Activated CD8-positive, alpha-beta memory T cell treated with anti-CD3 and anti-CD28 coated beads, Interleukin-2, amount 50 U/mL, for 1 hour (primary cell): ENCODE data around the gene ATP2C1.
"Not testable (repeated sequence)": the region's sequence is repeated elsewhere in the genome, so short reads cannot be mapped to it uniquely, and the experiment has no call there.

Source experiments
- DNase-seq: peaks from one replicate; pipeline ENCODE4 v3.0.0-alpha.2; 2020; ENCODE audit errors: extremely low read depth

The ATP2C1 gene

DNA sequence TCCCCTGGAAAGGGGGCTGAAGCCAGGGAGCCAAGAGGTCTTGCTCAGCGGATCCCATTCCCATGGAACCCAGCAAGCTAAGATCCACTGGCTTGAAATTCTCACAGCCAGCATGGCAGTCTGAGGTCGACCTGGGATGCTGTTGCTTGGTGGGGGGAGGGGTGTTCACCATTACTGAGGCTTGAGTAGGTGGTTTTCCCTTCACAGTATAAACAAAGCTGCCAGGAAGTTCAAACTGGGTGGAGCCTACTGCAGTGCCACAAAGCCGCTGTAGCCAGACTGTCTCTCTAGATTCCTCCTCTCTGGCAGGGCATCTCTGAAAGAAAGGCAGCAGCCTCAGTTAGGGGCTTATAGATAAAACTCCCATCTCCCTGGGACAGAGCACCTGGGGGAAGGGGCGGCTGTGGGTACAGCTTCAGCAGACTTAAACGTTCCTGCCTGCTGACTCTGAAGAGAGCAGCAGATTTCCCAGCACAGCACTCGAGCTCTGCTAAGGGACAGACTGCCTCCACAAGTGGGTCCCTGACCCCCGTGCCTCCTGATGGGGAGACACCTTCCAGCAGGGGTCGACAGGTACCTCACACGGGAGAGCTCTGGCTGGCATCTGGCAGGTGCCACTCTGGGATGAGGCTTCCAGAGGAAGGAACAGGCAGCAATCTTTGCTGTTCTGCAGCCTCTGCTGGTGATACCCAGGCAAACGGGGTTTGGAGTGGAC is 148.5 kb downstream of the ATP2C1 start:
- not testable (repeated sequence) for DNase-seq

DNA sequence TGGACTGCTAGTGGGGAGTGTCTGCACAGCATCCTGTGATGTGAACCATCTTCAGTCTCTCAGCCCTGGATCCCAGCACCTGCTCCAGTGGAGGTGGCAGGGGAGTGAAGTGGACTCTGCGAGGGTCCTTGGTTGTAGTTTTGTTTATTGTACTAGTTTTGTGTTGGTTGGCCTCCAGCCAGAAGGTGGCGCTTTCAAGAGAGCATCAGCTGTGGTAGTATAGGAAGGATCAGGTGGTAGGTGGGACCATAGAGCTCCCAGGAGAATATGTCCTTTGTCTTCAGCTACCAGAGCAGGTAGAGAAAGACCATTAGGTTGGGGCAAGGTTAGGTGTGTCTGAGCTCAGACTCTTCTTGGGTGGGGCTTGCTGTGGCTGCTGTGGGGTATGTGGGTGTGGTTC is 153.7 kb downstream of the ATP2C1 start:
- DNase-seq = no peak

DNA sequence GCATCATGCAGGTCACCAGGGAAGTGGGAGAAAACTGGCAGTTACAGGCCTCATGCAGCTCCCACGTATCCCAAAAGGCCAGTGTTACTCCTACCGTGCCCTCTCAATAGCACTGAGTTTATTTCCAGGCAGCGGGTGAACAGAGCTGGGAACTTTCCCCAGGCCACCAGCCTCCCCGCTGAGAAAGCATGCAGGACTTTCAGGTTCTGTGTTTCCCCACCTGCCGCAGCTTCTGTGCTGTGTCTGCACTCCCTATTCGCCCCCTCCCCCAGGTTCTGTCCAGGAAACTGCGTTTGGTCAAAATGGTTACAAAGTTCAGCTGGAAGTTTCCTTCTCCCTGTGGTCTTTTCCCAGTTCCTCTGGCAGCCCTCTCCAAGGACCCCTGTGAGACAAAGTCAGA is 154.1 kb downstream of the ATP2C1 start:
- no peak for DNase-seq

DNA sequence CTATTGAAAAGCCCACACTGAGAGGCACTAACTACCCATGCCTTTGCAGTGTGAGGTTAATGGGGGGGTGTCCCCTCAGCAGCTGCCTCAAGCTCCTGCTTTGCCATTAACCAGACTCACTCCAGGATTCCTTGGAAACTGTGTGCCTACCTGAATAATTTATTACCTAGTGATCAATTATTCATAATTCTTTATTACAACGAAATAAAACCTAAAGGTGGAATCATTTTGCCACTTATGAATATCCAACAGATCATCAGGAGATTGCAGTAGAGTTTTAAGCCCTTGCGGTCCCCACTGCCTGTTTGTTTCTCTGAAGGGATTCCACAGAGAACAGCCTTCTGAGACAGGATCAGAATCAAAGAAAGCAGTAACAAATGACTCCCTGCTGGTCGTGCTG is 156.1 kb downstream of the ATP2C1 start:
- DNase-seq = no peak

DNA sequence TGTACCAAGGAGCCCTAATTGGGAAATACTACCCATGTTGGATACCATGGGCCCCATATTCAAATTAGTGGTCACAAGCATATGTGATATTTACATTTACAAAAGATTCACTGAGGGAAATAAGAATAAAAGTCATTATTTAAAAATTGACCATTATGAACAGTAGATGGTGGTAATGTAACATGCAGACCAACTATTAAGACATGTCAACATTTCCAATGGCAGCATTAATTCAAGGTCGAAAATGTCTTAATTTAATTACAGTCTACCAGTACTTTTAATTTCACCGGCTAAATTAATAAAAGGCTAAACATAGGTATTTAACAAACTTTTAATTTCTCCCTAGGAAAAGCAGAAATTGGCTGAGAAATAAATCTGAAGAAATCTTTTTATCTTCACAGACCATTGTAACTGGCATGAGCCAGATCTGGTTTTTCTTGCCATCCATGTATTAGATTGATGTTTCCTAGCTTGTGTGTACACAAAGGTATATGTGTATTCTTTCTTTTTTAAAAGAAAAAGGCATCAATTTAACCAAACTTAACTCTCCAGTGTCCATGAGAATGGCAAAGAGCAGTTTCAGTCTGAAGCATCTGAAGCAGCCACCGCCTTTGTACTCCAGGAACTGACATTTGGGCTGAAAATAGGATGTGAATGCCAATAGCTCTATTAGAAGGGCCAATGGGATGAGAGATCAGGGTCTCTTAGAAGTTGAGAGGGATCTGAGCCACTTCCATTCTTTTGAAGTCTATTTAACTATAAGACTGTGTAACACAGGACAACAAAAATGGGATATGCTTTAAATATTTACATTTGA is 159.4 kb downstream of the ATP2C1 start:
- no peak for DNase-seq
